ENCODE data around the gene ZNF106.

Gene ZNF106

DNA sequence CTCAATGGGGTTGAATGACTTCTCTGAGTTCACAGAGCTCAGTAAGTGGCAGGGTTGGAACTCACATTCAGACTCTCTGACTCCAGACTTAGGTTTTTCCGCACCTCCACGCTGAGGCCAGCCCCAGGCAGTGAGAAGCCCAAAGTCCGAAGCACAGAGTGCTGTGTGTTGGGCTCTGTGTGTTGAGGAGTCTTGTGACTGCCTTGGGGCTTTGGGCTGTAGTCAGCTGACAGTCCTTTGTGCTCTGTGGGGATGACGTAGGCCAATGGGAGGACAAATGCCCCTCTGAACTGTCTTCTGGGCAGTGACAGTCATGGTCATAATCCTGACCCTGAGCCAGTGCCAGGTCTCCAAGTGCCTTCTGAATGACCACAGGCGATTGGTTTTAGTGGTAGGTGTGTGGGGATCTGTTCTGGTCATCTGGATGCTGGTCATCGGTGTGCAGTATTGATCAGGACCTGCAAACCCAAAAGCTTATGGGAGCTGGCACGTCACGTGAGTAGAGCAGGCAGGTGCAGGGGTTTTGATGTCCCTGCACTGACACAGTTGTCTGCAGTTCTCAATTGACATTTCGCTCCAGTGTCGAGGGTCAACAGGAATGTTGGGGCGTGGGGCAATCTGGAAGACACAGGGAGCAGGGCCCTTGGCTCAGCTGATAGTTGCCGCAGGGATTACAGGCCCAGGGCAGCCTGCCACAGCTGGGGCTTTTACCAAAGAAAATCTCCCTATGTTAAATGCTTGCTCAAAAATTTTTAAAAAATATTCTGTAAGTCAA is 86.3 kb downstream of the ZNF106 start:
- DNase-seq = no peak

DNA sequence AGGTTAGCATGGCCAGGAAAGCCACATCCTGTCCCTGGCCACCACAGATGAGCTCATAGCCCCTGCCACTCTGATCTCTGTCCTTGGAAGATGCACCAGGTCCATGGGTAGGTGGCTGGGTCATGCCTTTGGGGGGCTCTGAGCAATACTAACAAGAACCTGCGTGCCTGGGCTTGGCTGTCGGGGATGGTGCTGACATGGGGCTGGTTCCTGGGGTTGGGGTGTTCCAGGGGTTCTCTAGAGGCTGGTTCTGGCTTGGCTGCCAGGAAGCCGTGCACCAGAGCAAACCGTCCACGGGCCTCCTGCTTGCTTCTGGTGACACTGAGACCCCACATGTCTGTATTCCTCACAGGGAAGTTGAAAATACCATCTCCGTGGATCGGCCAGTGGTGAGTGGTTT is 87.6 kb downstream of the ZNF106 start:
- DNase-seq = no peak

DNA sequence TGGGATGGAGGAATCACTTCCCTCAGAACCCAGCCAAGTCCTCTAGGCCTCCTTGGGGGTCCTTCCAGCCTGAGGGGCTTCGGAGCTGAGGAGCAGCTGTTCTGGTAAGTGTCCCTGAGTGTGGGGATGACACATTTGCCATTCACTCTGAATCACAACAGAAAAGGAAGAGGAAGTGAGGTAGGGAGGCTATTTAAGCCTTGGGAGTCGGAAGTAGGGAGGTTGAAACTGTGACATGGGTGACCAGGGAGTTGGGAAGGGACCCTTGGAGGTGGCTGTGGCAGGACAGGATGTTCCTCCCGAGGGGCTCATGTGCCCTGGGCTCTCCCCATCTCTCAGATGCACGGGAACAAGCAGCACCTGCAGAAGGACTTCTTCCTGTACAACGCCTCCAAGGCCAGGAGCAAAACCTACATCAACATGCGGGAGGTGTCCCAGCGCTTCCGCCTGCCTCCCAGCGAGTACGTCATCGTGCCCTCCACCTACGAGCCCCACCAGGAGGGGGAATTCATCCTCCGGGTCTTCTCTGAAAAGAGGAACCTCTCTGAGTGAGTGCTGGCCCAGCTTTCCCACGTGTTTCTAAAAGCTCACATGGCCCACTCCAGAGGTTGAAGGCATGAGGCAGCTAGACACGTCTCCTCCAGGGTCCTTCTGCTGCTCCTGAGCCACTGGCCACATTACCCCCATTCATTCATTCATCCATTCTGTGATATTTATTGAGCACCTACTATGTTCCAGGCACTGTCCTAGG is 88.3 kb downstream of the ZNF106 start:
- DNase-seq = no peak

DNA sequence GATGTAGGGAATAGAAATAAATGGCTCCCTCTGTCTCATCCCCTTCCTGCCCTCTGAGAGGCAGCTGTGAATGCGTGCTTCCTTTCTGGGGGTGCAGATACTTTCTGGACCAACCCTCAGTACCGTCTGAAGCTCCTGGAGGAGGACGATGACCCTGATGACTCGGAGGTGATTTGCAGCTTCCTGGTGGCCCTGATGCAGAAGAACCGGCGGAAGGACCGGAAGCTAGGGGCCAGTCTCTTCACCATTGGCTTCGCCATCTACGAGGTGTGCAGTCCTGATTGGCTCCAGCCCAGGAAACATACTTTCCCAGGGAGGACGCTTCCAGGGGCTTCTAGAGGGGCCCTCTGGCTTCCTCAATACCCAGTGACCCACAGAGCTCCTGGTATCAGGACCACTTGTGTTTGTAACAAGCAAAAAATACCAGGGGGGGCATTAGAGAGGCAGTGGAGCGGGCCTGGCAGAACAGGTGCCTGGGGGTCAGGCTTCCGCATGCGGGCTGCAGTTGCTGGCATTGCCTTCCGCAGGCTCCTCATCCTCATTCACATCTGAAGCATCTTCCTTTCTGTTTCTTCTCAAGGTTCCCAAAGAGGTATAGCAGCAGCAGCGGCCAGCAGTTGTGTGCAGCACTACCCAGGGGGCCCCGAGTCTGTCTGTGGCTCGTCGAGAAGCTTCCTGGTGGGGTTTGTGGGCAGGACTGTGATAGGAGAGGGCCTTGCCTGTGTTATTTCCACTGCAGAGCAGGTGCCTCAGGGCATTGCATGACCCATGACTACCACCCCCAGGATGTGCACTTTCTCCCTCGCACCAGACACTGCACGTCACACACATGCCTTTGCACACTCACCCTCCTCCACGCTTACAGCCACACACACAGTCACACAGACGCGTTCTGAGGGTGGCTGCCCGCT is 89.1 kb downstream of the ZNF106 start:
- no peak for DNase-seq

DNA sequence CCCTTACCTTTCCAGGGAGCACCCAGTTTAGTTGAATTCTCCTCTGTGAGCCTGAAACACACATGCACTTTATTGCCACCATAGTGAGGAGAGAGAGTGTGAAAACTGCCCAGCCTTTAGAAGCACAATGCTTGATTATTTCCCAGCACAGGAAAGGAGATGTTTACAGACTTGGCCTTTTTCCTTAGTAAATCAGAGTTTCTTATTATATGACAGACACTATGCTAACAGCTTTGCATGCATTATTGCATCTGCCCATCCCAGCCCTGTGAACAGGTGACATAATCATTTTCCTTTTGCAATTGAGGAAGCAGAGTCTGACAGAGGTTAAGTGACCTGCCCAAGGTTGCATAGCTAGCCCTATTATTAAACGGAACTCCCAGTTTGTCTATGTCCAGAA is 95.1 kb downstream of the ZNF106 start:
- no peak for DNase-seq

DNA sequence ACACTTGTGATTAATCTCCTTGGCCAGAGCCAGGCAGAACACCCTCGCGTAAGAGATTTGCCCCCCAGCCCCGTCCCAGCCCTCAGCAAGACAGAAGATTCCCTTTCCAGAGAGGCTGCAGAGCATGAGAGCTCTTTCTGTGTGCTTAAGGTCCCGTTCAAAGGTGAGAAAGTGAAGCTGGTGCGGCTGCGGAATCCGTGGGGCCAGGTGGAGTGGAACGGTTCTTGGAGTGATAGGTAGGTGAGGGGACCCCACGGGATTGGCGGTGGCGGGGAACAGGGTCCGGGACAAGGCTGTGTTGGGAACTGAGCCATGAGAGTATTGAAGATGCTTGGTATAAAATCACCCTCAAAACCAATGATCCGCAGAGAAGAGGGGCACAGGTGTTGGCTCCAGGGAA is 96.8 kb downstream of the ZNF106 start:
- no peak for DNase-seq

DNA sequence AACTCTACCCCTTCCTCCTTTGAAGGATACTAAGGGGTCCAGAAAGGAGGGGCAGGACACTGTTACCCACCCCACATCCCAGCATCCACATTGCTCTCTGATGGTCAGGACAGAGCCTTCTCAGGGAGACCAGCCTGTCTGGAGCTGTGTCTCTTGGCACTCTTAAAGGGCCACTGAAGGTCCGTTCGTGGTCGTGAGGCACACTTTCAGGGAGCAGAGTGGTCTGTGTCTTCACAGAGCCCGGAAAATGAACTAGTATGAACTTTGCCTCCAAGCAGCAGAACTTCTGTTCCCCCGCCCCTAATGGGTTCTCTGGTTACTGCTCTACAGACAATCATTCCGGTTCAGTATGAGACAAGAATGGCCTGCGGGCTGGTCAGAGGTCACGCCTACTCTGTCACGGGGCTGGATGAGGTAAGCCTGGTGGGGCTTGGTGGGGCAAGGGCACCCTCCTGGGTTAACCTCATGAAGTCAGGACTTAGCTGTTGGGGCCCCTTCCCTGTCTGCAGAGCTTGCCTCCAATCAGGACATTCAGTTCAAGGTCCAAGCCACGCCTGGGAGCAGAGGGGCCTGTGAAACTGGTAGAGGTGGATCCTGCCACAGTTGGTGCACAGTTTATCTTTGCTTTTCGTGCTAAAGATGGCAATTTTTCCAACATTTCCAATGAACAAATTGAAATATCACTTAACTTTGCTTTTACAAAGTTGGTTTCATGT is 98.5 kb downstream of the ZNF106 start:
- DNase-seq = no peak

DNA sequence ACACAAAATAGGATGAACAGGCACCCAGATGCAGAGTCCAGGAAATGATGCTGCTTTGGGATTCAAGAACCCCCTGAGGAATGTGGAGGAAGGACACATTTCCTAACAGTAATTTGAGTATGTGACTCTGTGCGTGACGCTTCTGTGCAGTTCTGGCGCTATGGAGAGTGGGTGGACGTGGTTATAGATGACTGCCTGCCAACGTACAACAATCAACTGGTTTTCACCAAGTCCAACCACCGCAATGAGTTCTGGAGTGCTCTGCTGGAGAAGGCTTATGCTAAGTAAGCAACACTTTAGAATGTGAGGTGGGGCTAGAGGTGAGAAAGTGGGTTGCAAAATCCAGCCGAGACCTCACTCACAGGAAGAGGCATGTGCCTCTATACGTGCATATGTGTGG is 103.3 kb downstream of the ZNF106 start:
- no peak for DNase-seq

DNA sequence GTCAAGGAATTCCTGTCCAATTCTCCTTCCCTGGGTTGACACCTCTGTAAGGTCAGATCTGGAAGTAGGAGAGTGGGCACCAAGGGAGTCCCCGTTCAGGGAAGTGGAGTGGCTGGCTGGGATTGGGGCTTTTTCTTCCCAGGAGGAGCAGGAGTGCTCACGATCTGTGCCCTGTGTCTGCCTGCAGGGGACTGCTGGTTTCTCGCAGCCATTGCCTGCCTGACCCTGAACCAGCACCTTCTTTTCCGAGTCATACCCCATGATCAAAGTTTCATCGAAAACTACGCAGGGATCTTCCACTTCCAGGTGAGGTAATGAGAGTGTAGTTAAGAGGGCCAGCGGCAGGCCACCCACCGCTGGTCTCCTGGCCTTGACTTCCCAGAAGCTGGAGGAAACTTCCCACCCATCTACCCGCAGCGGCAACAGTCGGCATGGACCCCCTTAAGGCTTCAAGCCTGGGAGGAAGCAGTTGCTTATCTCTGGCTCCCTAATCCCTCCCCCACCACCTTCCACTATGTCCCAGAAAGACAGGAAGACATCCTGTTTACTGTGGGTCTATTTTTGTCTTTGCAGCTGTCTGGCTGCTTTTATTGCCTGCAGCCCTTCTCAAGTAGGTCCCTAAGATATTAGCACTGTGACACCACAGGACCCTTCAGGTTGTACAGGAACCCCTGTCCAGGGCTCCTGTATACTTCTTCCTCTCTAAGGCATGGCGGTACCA is 104.8 kb downstream of the ZNF106 start:
- no peak for DNase-seq

DNA sequence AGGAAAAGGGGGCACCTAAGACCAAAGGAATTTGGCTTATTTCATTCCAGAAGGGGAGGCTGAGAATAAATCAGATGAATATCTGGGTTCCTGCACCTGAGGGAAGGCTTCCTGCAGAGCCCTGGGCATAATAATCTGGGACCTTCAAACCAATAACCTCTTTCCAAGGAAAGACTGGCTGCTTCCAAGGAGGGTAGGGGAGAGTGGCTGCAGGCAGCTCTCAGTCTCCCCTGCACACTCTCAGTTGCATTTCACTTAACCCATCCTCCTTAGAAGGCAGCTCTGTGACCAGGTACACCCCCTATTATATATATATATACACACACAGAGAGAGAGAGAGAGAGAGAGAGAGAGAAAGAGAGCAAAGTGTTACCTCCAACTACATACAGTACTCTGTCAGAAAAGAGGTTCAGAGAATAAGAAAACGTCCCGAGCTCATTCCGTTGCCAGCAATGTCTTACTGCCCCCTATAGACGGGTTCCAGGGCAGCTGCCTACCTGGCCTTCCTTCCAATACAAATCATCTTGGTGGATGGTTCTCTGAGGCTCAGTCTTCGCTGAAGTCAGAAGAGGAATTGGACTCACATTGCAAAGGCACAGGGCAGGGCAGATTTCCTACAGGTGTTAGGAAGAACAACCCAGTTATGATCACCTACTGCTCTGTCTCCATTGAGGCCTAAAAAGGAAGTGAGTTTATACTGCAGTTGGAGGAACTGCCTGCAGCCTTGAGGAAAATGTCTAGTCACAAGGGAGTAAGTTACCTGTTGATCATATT is 105.5 kb downstream of the ZNF106 start:
- peak; percentile 32 for DNase-seq

DNA sequence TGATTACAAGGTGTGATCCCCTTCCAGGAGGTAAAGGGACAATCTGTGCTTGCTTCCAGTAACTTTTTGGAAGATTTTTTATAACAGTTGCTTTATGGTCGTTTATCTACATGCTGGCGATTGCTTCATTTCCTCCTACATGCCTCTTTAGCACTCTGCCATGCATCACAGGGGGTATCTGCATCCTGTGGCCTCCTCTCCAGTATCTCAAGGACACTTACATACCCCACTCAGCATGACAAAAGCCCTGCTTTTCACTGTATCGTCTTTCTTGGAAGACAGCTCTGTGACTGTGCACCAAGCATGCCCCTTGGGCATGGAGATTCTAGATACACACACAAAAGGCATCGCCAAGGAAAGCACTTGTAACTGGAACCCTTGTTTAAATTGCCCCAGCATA is 106.3 kb downstream of the ZNF106 start:
- DNase-seq = no peak

DNA sequence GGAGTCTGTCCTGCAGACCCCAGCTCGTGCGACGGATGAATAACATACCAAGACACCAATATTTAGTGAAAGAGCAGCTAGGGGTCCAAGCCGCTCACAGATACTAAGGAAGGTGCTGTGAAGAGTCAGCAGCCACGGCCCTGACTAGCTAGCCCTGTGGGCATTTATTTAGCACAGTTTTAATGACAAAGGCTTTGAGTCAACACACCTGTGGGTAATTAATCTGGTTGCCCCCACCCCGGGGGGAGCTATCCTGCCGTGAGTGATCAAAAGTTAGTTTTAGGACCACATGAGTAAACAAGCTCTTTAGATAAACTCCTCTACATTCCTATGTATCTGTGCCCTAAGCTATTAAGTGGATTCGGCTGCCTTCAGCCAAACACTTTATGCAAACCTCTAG is 112.9 kb downstream of the ZNF106 start:
- DNase-seq = no peak

DNA sequence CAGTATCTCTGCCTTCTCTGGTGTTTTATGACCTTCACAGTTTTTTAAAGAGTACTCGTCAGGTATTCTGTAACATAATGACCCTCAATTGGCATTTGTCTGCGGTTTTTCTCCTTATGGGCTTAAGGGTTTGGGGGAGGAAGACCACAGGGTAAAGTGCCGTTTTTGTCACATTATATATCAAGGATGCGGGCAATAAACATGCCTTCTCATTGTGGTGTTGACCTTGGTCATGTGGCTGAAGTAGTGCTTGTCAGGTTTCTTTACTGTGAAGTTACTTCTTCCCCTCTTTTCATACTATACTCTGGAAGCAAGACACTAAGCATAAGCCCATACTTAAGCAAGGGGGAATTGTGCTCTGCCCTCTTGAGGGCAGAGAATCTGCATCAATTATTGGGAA is 115.0 kb downstream of the ZNF106 start:
- no peak for DNase-seq

DNA sequence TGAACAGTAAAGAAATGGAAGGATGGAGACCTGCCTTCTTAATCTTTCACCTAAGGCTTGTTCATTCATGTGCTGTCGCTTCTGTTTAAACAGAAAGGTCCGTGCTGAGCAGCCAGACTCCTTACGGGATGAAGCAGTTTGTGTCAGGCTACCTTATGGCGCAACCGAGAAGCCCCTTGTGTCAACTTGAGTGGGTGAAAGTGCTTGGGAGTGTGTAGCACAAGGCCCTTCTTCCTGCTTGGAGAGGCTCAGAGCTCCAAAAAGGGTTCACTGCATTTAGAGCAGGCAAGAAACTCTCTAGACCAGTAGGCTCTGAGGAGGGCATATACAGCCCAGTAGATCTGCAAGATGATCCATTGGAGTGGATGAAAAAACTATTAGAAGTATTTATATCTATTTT is 115.7 kb downstream of the ZNF106 start:
- no peak for DNase-seq

DNA sequence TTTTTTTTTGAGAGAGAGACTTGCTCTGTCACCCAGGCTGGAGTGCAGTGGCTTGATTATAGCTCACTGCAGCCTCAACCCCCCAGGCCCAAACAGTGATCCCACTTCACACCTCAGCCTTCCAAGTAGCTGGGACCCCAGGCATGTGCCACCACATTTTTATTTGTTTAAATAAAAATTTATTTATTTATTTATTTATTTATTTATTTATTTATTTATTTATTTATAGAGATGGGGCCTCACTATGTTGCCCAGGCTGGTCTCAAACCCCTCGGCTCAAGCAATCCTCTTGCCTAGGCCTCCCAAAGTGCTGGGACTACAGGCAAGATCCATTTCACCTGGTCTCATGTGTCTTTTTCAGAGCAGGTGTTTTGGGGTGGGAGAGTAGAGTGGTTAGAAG is 116.1 kb downstream of the ZNF106 start:
- DNase-seq = no peak

DNA sequence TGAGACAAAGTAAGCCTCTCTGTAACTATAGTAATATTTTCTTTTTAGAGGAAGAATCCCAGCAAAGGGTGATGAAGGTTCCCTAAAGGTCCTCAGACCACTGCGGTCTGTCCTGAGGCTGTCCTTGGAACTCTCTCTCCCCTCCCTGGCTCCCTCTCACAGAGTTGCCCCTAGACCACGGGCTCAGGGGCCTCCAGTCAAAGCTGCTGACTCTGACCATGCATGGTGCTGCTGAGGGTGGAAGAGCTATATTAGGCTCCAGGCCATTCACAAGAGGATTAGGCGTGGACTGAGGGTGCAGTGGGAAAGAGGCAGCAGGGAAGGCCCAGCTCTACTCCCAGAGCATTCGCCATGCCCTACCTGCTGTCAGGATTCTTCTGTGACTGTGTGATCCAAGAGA is 117.0 kb downstream of the ZNF106 start:
- DNase-seq = no peak

DNA sequence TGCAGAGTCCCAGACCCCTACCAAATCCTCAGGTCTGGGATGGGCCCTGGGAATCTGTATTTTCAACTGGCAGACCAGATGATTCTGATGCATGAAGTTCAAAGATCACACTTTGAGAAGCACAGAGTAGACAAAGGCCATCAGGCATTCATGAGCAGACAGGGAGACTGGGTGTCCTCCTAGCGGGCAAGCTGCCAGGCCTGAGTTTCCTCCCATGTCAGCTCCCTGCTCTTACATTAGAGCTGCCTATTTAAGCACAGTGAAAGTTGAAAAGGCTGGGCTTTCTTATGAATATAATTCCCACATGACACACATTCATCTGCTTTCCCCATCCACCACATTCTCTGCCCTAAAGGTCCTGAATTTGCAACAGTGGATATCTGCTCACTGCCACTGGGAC is 117.7 kb downstream of the ZNF106 start:
- no peak for DNase-seq

DNA sequence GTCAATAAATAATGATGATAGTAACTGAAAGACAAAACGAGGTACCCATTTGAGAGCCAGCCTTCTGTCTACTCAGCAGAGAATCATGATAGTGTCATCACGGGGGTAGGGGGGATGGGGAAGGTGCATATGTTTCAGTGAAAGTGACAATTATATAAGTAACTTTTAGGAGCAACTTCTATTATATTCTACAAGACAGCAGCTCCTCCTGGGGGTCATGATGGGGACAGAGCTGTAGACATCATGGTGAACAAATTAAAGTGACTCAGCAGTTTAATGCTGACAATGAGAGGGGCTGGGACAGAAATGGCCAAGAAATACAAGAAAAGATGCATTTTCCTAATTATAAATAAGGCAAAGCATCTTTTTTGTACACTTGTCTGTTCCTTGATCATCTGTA is 119.8 kb downstream of the ZNF106 start:
- no peak for DNase-seq

DNA sequence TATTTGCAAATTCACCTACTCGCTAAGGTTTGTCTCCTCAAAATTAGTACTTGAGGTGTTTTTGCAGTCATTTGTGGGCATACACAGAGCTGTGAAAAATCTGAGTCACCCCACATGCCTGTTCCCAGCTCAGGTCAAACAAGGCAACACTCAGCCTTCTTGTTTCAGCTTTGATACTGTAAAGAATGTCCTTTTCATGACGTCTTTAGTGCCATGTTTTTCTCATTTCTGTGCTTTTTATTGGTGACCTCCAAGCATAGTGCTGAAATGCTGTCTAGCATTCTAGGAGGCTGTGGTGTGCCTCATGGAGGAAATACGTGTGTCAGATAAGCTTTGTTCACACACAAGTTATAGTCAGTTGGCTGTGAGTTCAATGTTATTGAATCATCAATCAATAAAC is 122.8 kb downstream of the ZNF106 start:
- no peak for DNase-seq

DNA sequence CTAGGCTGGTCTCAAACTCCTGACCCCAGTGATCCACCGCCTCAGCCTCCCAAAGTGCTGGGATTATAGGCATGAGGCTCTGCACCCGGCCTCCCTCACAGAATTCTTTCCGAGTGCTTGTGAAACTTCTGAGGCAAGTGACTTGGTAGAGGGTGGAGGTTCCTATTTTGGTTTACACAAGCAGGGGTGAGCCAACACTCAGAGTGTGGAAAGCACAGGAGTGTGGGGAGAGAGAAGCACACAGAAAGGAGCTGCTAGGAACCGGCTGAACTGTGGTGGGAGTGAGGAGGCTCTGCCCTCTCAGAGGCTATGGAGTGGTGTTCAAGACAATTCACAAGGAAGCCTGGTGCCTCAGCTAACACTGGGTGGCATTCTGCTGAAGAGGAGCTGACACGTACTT is 123.9 kb downstream of the ZNF106 start:
- no peak for DNase-seq

DNA sequence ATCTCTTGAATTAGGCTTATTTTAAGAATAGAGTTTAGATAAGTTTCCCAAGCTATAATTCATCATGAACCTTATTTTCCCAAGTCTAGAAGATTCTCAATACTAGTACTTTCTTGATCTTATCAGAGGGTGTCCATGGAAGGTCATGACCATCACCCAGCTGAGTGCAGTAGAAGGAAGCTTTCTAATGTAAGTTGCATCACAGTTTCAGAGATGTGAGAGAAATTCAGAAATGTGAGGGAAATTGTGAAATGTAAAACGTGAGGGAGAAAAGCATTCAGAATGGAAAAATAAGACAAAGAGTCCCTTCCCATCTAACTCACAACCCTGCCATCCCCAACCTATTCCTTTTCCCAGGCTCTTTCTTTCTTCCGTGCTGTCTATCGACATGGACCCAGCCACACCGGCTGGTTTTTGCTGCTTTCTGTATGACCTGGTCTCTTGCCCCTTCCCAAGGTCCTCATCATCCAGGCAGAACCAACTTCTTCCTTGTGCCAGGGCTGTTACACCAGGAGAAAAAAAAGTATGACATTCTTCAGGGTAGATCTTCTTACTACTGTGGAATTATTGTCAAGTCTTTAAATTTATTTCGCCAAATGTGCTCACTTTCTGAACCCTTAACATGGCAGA is 124.9 kb downstream of the ZNF106 start:
- DNase-seq = no peak

Data from NCI-H1048 (cell line).